PC-3 (cell line): ENCODE data around the gene RASA2.

Experiments
- EZH2 ChIP-seq: fragments of 300-600 bp; sonication (generic); IDR thresholded peaks from one replicate; pipeline ENCODE4 v1.6.1; 2017; ENCODE audit warnings: antibody characterized with exemption, mild to moderate bottlenecking, low read length; ENCODE audit not compliant: unreplicated experiment
- TF ChIP-seq, protein P1 (sequence below): fragments of 300-600 bp; sonication (generic); conservative IDR thresholded peaks from 2 replicates; pipeline ENCODE4 v1.5.1; 2017; ENCODE audit warnings: antibody characterized with exemption, low read depth, mild to moderate bottlenecking, low read length

- TF ChIP-seq, protein P1, sequence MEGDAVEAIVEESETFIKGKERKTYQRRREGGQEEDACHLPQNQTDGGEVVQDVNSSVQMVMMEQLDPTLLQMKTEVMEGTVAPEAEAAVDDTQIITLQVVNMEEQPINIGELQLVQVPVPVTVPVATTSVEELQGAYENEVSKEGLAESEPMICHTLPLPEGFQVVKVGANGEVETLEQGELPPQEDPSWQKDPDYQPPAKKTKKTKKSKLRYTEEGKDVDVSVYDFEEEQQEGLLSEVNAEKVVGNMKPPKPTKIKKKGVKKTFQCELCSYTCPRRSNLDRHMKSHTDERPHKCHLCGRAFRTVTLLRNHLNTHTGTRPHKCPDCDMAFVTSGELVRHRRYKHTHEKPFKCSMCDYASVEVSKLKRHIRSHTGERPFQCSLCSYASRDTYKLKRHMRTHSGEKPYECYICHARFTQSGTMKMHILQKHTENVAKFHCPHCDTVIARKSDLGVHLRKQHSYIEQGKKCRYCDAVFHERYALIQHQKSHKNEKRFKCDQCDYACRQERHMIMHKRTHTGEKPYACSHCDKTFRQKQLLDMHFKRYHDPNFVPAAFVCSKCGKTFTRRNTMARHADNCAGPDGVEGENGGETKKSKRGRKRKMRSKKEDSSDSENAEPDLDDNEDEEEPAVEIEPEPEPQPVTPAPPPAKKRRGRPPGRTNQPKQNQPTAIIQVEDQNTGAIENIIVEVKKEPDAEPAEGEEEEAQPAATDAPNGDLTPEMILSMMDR: no peak
- no peak for TF ChIP-seq EZH2
Observed at GRCh38 chr3:141521781-141522180, 35.0 kb downstream of the RASA2 start.
